ENCODE results near the gene CTNNBL1. TPM values are rescaled to one million over a fixed set of nuclear protein-coding genes. Genes with fewer than 3 reads are reported as not detected.
A peak's percentile ranks its signal among the peaks of the same experiment; 100 is the strongest.

Gene CTNNBL1
- total RNA-seq, 2 donors from 2014 or later, result 36.6 to 50.7 TPM

GRCh38 chr20:37890643-37891042, 196.8 kb downstream of the CTNNBL1 start:
- no peak overlapping the region for H3K9ac ChIP-seq (ENCODE audit: low read depth in 2 of 2, low read length in 2 of 2)
- H3K27ac ChIP-seq, result no peak overlapping the region
- DNase-seq, result no peak
- no peaks in the 10 kb centered on the region for H3K4me1 ChIP-seq
- H3K27me3 ChIP-seq, result no peaks in the 10 kb centered on the region
- intact Hi-C loops (cut with DNase I), result loop anchor here (10.0 kb wide), 1 partner anchor 334 kb away; no protein-coding TSS in a partner anchor
- no peak overlapping the region for H3K4me3 ChIP-seq
- TF ChIP-seq CTCF (IDR thresholded peaks at IDR 0.05), result no peak
- no peaks in the 10 kb centered on the region for H3K9me3 ChIP-seq
- no peaks in the 10 kb centered on the region for H3K36me3 ChIP-seq

GRCh38 chr20:37892001-37892400, 198.2 kb downstream of the CTNNBL1 start:
- no peak for DNase-seq
- H3K9ac ChIP-seq (ENCODE audit: low read depth in 2 of 2, low read length in 2 of 2), result no peak overlapping the region
- no peak for TF ChIP-seq CTCF (IDR thresholded peaks at IDR 0.05)
- H3K4me3 ChIP-seq, result no peak overlapping the region
- no peaks in the 10 kb centered on the region for H3K27me3 ChIP-seq
- no peak overlapping the region for H3K27ac ChIP-seq
- no peaks in the 10 kb centered on the region for H3K9me3 ChIP-seq
- no peaks in the 10 kb centered on the region for H3K4me1 ChIP-seq
- no peaks in the 10 kb centered on the region for H3K36me3 ChIP-seq
- intact Hi-C loops (cut with DNase I), result loop anchor here (10.0 kb wide), 1 partner anchor 333 kb away; no protein-coding TSS in a partner anchor

- Histone ChIP-seq H3K27ac (no peak overlapping the region), H3K27me3 (no peaks in the 10 kb centered on the region), H3K4me3 (no peak overlapping the region), H3K9me3 (no peaks in the 10 kb centered on the region), H3K36me3 (no peaks in the 10 kb centered on the region), H3K9ac (ENCODE audit: low read depth in 2 of 2, low read length in 2 of 2) (no peak overlapping the region), H3K4me1 (no peaks in the 10 kb centered on the region)
- intact Hi-C loops (cut with DNase I), result loop anchor here (10.0 kb wide), 1 partner anchor 331 kb away; no protein-coding TSS in a partner anchor
- no peak for TF ChIP-seq CTCF (IDR thresholded peaks at IDR 0.05)
- DNase-seq, result no peak
These were observed 199.9 kb downstream of the CTNNBL1 start for GRCh38 chr20:37893566-37894241.

GRCh38 chr20:37894454-37894853, 200.6 kb downstream of the CTNNBL1 start:
- no peak for TF ChIP-seq CTCF (IDR thresholded peaks at IDR 0.05)
- intact Hi-C loops (cut with DNase I), result loop anchor here (10.0 kb wide), 1 partner anchor 330 kb away; no protein-coding TSS in a partner anchor
- Histone ChIP-seq H3K9ac (ENCODE audit: low read depth in 2 of 2, low read length in 2 of 2) (peak overlapping the region in 1 of 2 donors; percentile 18), H3K27ac (no peak overlapping the region), H3K36me3 (no peaks in the 10 kb centered on the region), H3K9me3 (no peaks in the 10 kb centered on the region), H3K4me1 (no peaks in the 10 kb centered on the region), H3K27me3 (no peaks in the 10 kb centered on the region), H3K4me3 (no peak overlapping the region)
- no peak for DNase-seq

- no peaks in the 10 kb centered on the region for H3K27me3 ChIP-seq
- no peak for DNase-seq
These were observed 201.3 kb downstream of the CTNNBL1 start for GRCh38 chr20:37895166-37895565.

More at GRCh38 chr20:37895166-37895565, 201.3 kb downstream of the CTNNBL1 start:
- Histone ChIP-seq H3K36me3 (no peaks in the 10 kb centered on the region), H3K4me1 (no peaks in the 10 kb centered on the region), H3K27ac (no peak overlapping the region), H3K9ac (ENCODE audit: low read depth in 2 of 2, low read length in 2 of 2) (no peak overlapping the region), H3K4me3 (no peak overlapping the region), H3K9me3 (no peaks in the 10 kb centered on the region)
- TF ChIP-seq CTCF (IDR thresholded peaks at IDR 0.05), result no peak
- intact Hi-C loops (cut with DNase I), result loop anchor here (10.0 kb wide), 1 partner anchor 330 kb away; no protein-coding TSS in a partner anchor

Data from colonic mucosa (tissue), 4 donors.